Measurements from ENCODE around the gene SLC22A23. TPM values are rescaled to one million over a fixed set of nuclear protein-coding genes. Genes with fewer than 3 reads are reported as not detected.

The SLC22A23 gene
- total RNA-seq, 1 donor from 2014 or later = 27.8 TPM

GRCh38 chr6:3266170-3266569, 190.7 kb downstream of the SLC22A23 start:
- Histone ChIP-seq H3K4me3 (no peak overlapping the region), H3K36me3 (peaks cover 60% of the 10 kb centered on the region)
- intact Hi-C loops (cut with DNase I) = no loop called here

DNA sequence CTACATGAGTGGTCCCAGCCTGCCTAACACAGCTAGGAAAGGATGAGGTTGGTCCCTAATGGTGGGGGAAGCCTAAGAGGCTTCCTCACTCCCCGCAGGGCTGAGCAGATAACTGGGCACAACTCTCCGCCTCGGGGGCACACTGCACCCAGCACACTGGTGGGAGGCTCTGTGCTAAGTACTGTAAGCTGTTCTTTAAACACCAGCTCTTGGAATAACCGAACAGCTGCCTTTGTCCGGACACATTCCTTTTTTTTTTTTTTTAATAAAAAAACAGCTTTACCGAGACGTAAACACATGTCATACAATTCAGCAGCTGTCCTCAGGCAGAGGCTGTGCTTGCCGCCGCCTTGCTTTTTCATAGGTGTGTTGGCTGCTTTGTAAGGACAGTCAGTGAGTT, 191.2 kb downstream of the SLC22A23 start:
- peaks cover 55% of the 10 kb centered on the region for H3K36me3 ChIP-seq
- ATAC-seq = no peak
- peaks cover 22% of the 10 kb centered on the region for H3K4me1 ChIP-seq

More at GRCh38 chr6:3266170-3266569, 190.7 kb downstream of the SLC22A23 start:
- peaks cover 17% of the 10 kb centered on the region for H3K4me1 ChIP-seq
- TF ChIP-seq, protein P1, sequence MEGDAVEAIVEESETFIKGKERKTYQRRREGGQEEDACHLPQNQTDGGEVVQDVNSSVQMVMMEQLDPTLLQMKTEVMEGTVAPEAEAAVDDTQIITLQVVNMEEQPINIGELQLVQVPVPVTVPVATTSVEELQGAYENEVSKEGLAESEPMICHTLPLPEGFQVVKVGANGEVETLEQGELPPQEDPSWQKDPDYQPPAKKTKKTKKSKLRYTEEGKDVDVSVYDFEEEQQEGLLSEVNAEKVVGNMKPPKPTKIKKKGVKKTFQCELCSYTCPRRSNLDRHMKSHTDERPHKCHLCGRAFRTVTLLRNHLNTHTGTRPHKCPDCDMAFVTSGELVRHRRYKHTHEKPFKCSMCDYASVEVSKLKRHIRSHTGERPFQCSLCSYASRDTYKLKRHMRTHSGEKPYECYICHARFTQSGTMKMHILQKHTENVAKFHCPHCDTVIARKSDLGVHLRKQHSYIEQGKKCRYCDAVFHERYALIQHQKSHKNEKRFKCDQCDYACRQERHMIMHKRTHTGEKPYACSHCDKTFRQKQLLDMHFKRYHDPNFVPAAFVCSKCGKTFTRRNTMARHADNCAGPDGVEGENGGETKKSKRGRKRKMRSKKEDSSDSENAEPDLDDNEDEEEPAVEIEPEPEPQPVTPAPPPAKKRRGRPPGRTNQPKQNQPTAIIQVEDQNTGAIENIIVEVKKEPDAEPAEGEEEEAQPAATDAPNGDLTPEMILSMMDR (IDR thresholded peaks at IDR 0.05) = no peak
- DNase-seq = no peak
- no peaks in the 10 kb centered on the region for H3K9me3 ChIP-seq
- H3K27ac ChIP-seq = no peak overlapping the region
- ATAC-seq = no peak
- no peaks in the 10 kb centered on the region for H3K27me3 ChIP-seq (ENCODE audit: low read depth)

DNA sequence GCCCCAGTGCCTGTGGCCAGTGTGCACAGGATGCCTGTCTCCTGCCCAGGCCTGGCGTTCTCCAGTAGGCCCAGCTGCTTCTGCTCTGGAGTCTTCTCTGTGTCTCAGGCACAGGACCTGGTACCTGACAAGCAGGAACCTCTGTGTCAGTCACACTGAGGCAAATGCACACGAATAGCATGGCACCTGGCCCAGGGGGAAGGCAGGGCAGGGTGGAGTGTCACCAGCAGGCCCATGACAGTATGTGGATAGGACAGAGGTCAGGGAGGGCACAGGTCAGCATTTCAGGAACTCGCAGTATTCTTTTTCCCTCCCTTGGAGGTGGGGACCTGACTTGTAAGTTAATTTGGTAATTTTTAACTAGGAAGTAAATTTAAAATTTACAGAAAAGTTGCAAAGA, 192.5 kb downstream of the SLC22A23 start:
- Histone ChIP-seq H3K27ac (no peak overlapping the region), H3K4me1 (peaks cover 33% of the 10 kb centered on the region), H3K9me3 (no peaks in the 10 kb centered on the region), H3K4me3 (no peak overlapping the region), H3K27me3 (ENCODE audit: low read depth) (no peaks in the 10 kb centered on the region), H3K36me3 (peaks cover 43% of the 10 kb centered on the region)
- intact Hi-C loops (cut with DNase I) = no loop called here
- DNase-seq (no peak), ATAC-seq (no peak)
- TF ChIP-seq, protein P1 (IDR thresholded peaks at IDR 0.05) = no peak

More for the DNA sequence above, 191.2 kb downstream of the SLC22A23 start:
- TF ChIP-seq, protein P1 (IDR thresholded peaks at IDR 0.05) = no peak
- DNase-seq = no peak
- intact Hi-C loops (cut with DNase I) = no loop called here
- Histone ChIP-seq H3K27me3 (ENCODE audit: low read depth) (no peaks in the 10 kb centered on the region), H3K4me3 (no peak overlapping the region), H3K27ac (no peak overlapping the region), H3K9me3 (no peaks in the 10 kb centered on the region)

DNA sequence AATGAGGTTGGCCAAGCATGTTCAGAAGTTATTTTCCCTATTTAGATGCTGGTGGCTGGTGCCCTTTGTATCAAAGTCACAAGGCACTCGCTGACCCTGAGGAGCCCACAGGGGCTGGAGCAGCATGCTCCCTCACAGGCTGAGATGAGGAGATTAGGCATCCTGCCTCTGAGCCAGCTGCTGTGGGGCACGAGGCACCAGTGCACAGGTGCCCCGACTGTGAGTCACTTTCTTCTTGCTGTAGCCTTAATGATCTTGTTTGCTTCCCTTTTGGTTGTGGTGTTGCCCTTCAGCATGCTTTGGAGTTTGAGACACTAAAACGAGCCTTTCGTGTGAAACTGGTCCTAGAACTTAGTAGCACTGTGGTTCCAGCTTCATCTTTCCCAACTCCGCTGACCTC, 193.8 kb downstream of the SLC22A23 start:
- no peak for DNase-seq
- TF ChIP-seq, protein P1 (IDR thresholded peaks at IDR 0.05) = no peak
- no peaks in the 10 kb centered on the region for H3K27me3 ChIP-seq (ENCODE audit: low read depth)
- no peak for ATAC-seq
- H3K9me3 ChIP-seq = no peaks in the 10 kb centered on the region
- H3K27ac ChIP-seq = no peak overlapping the region
- no peak overlapping the region for H3K4me3 ChIP-seq
- H3K4me1 ChIP-seq = peaks cover 37% of the 10 kb centered on the region
- H3K36me3 ChIP-seq = peaks cover 32% of the 10 kb centered on the region
- intact Hi-C loops (cut with DNase I) = no loop called here

GRCh38 chr6:3261921-3262320, 194.9 kb downstream of the SLC22A23 start:
- ATAC-seq (no peak), DNase-seq (no peak)
- H3K9me3 ChIP-seq = no peaks in the 10 kb centered on the region
- H3K27me3 ChIP-seq (ENCODE audit: low read depth) = no peaks in the 10 kb centered on the region
- peaks cover 25% of the 10 kb centered on the region for H3K36me3 ChIP-seq
- TF ChIP-seq, protein P1 (IDR thresholded peaks at IDR 0.05) = no peak
- intact Hi-C loops (cut with DNase I) = no loop called here
- peaks cover 33% of the 10 kb centered on the region for H3K4me1 ChIP-seq
- H3K4me3 ChIP-seq = no peak overlapping the region
- H3K27ac ChIP-seq = no peak overlapping the region

DNA sequence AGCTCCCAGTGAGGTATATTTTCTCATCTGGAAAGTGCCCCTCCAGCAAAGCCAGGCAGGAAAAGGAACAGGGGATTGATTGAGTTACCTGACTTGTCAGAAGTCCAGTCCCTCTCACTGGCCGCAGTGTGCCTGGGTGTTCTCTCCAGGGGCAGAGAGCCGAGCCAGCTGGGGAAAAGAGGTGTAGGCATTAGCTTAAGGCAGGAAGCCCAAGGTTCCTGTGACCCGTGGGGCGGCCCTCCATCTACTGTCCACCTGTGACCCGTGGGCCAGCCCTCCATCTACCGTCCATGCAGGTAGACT, 195.4 kb downstream of the SLC22A23 start:
- Histone ChIP-seq H3K27me3 (ENCODE audit: low read depth) (no peaks in the 10 kb centered on the region), H3K36me3 (peaks cover 25% of the 10 kb centered on the region), H3K27ac (no peak overlapping the region), H3K4me3 (no peak overlapping the region), H3K9me3 (no peaks in the 10 kb centered on the region), H3K4me1 (peaks cover 33% of the 10 kb centered on the region)
- DNase-seq (no peak), ATAC-seq (no peak)
- TF ChIP-seq, protein P1 (IDR thresholded peaks at IDR 0.05) = no peak
- intact Hi-C loops (cut with DNase I) = no loop called here
